SK-N-SH treated with all-trans-retinoic acid at 6 μM for 48 hours (cell line): ENCODE data around the gene THADA.

Experiments used
- ATAC-seq: fragments of 200-7000 bp; cut with Tn5 transposase; 3 replicates; pipeline ENCODE4 v1.9.1; 2020; ENCODE audit warnings: mild to moderate bottlenecking, moderate library complexity
- ARNTL ChIP-seq: fragments of 450-650 bp; formaldehyde crosslinking; IDR thresholded peaks from 2 replicates; pipeline ENCODE4 v1.5.0; 2020; ENCODE audit warnings: low read depth, mild to moderate bottlenecking, moderate library complexity, borderline replicate concordance
- BACH2 ChIP-seq: fragments of 250-450 bp; sonication (Bioruptor Pico); IDR thresholded peaks from 2 replicates; pipeline ENCODE4 v1.9.0; 2021; ENCODE audit warnings: mild to moderate bottlenecking, borderline replicate concordance
- CSDC2 ChIP-seq: fragments of 250-450 bp; sonication (Bioruptor Pico); IDR thresholded peaks from 2 replicates; pipeline ENCODE4 v1.5.0; 2020; ENCODE audit warnings: mild to moderate bottlenecking, moderate library complexity
- ESRRG ChIP-seq: fragments of 250-450 bp; sonication (Bioruptor Pico); IDR thresholded peaks from 2 replicates; pipeline ENCODE4 v1.6.1; 2021; ENCODE audit warnings: mild to moderate bottlenecking
- GLIS3 ChIP-seq: fragments of 250-450 bp; sonication (Bioruptor Pico); IDR thresholded peaks from 2 replicates; pipeline ENCODE4 v1.5.0; 2020; ENCODE audit warnings: mild to moderate bottlenecking, moderate library complexity
- ISL1 ChIP-seq: fragments of 250-450 bp; sonication (Bioruptor Pico); IDR thresholded peaks from 2 replicates; pipeline ENCODE4 v2.1.2; 2022; ENCODE audit warnings: mild to moderate bottlenecking, moderate library complexity
- OSR1 ChIP-seq: fragments of 250-450 bp; sonication (Bioruptor Pico); IDR thresholded peaks from 2 replicates; pipeline ENCODE4 v1.8.0; 2022; ENCODE audit warnings: moderate library complexity, mild to moderate bottlenecking, inconsistent platforms
- PATZ1 ChIP-seq: fragments of 250-450 bp; sonication (Bioruptor Pico); IDR thresholded peaks from 2 replicates; pipeline ENCODE4 v1.8.0; 2020; ENCODE audit warnings: mild to moderate bottlenecking, moderate library complexity, borderline replicate concordance
- PPARA ChIP-seq: fragments of 250-450 bp; sonication (Bioruptor Pico); IDR thresholded peaks from 2 replicates; pipeline ENCODE4 v1.5.0; 2020; ENCODE audit warnings: mild to moderate bottlenecking, borderline replicate concordance
- RARB ChIP-seq: fragments of 250-450 bp; sonication (Bioruptor Pico); IDR thresholded peaks from 2 replicates; pipeline ENCODE4 v1.8.0; 2021; ENCODE audit warnings: mild to moderate bottlenecking, moderate library complexity
- SNAI2 ChIP-seq: fragments of 250-450 bp; sonication (Bioruptor Pico); IDR thresholded peaks from 2 replicates; pipeline ENCODE4 v1.5.0; 2020; ENCODE audit warnings: mild to moderate bottlenecking, moderate library complexity
- TOX ChIP-seq: fragments of 250-450 bp; sonication (Bioruptor Pico); IDR thresholded peaks from 2 replicates; pipeline ENCODE4 v1.8.0; 2021; ENCODE audit warnings: mild to moderate bottlenecking, moderate library complexity, borderline replicate concordance
- ZC3H10 ChIP-seq: fragments of 250-450 bp; sonication (Bioruptor Pico); IDR thresholded peaks from 2 replicates; pipeline ENCODE4 v1.5.1; 2021; ENCODE audit warnings: mild to moderate bottlenecking, moderate library complexity
- ZFP3 ChIP-seq: fragments of 250-450 bp; sonication (Bioruptor Pico); IDR thresholded peaks from 2 replicates; pipeline ENCODE4 v1.5.0; 2020; ENCODE audit warnings: mild to moderate bottlenecking, moderate library complexity
- ZFP30 ChIP-seq: fragments of 450-650 bp; formaldehyde crosslinking; IDR thresholded peaks from 2 replicates; pipeline ENCODE4 v1.5.0; 2022; ENCODE audit warnings: mild to moderate bottlenecking, moderate library complexity
- ZNF565 ChIP-seq: fragments of 450-650 bp; formaldehyde crosslinking; conservative IDR thresholded peaks from 2 replicates; pipeline ENCODE4 v1.5.0; 2020; ENCODE audit warnings: low read depth, mild to moderate bottlenecking, moderate library complexity
- ZNF70 ChIP-seq: fragments of 450-650 bp; formaldehyde crosslinking; IDR thresholded peaks from 2 replicates; pipeline ENCODE4 v1.5.0; 2020; ENCODE audit warnings: mild to moderate bottlenecking, moderate library complexity
- ZNF8 ChIP-seq: fragments of 450-650 bp; formaldehyde crosslinking; IDR thresholded peaks from 2 replicates; pipeline ENCODE4 v1.5.0; 2020; ENCODE audit warnings: mild to moderate bottlenecking, moderate library complexity
- TF ChIP-seq, protein P1 (sequence below): fragments of 250-450 bp; sonication (Bioruptor Pico); IDR thresholded peaks from 2 replicates; pipeline ENCODE4 v1.5.0; 2020; ENCODE audit warnings: mild to moderate bottlenecking, moderate library complexity
- TF ChIP-seq, protein P2 (sequence below): fragments of 250-450 bp; sonication (Bioruptor Pico); IDR thresholded peaks from 2 replicates; pipeline ENCODE4 v1.5.1; 2020; ENCODE audit warnings: low read depth, mild to moderate bottlenecking, moderate library complexity
- TF ChIP-seq, protein P3 (sequence below): fragments of 250-450 bp; sonication (Bioruptor Pico); IDR thresholded peaks from 2 replicates; pipeline ENCODE4 v1.5.1; 2021; ENCODE audit warnings: mild to moderate bottlenecking, moderate library complexity

THADA gene

DNA sequence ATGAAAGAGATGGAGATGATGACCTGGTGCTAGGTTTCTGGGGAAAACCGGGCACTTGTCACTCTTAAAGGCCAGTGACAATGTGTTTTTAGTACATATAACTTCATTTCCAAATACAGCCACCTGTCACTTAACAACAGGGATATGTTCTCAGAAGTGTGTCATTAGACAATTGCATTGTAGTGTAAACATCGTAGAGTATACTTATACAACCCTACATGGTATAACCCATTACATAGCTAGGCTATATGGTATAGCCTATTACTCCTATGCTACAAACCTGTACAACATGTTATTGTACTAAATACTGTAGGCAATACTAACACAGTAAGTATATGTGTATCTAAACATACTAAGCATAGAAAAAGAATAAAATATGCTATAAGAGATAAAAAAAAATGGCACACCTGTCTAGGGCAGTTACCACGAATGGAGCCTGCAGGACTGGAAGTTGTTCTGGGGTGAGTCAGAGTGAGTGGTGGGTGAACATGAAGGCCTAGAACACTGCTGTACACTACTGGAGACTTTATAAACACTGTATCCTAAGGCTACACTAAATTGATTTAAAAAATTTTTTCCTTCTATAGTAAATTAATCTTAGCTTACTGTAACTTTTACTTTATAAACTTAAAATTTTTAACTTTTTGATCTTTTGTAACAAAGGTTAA, 123.2 kb downstream of the THADA start:
- TF ChIP-seq, protein P1, sequence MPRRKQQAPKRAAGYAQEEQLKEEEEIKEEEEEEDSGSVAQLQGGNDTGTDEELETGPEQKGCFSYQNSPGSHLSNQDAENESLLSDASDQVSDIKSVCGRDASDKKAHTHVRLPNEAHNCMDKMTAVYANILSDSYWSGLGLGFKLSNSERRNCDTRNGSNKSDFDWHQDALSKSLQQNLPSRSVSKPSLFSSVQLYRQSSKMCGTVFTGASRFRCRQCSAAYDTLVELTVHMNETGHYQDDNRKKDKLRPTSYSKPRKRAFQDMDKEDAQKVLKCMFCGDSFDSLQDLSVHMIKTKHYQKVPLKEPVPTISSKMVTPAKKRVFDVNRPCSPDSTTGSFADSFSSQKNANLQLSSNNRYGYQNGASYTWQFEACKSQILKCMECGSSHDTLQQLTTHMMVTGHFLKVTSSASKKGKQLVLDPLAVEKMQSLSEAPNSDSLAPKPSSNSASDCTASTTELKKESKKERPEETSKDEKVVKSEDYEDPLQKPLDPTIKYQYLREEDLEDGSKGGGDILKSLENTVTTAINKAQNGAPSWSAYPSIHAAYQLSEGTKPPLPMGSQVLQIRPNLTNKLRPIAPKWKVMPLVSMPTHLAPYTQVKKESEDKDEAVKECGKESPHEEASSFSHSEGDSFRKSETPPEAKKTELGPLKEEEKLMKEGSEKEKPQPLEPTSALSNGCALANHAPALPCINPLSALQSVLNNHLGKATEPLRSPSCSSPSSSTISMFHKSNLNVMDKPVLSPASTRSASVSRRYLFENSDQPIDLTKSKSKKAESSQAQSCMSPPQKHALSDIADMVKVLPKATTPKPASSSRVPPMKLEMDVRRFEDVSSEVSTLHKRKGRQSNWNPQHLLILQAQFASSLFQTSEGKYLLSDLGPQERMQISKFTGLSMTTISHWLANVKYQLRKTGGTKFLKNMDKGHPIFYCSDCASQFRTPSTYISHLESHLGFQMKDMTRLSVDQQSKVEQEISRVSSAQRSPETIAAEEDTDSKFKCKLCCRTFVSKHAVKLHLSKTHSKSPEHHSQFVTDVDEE: no peak
- no peak for ATAC-seq

DNA sequence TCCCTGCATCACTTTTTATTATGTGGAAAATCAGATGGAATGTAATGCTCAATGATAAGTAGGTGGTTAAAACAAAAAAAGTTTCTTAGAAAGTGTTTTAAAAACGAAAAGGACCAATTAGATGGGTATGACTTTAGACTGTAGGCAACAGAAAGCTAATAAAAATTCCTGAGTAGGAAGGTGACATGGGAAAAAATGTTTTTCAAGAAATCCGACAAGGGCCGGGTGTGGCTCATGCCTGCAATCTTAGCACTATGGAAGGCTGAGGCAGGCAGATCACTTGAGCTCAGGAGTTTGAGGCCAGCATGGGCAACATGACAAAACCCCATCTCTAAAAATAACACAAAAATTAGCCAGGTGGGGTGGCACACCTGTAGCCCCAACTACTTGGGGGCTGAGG, 126.1 kb downstream of the THADA start:
- TF ChIP-seq, protein P1: no peak
- TF ChIP-seq CSDC2: no peak
- TF ChIP-seq, protein P2, sequence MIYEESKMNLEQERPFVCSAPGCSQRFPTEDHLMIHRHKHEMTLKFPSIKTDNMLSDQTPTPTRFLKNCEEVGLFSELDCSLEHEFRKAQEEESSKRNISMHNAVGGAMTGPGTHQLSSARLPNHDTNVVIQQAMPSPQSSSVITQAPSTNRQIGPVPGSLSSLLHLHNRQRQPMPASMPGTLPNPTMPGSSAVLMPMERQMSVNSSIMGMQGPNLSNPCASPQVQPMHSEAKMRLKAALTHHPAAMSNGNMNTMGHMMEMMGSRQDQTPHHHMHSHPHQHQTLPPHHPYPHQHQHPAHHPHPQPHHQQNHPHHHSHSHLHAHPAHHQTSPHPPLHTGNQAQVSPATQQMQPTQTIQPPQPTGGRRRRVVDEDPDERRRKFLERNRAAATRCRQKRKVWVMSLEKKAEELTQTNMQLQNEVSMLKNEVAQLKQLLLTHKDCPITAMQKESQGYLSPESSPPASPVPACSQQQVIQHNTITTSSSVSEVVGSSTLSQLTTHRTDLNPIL (CRISPR knock-in tag): no peak
- TF ChIP-seq ARNTL: no peak
- no peak for TF ChIP-seq ZFP3
- TF ChIP-seq PPARA: no peak
- no peak for TF ChIP-seq RARB (CRISPR knock-in tag)
- TF ChIP-seq ZNF8: no peak
- TF ChIP-seq ZNF565: no peak
- no peak for ATAC-seq

GRCh38 chr2:43469094-43469493, 126.7 kb downstream of the THADA start:
- TF ChIP-seq TOX (CRISPR knock-in tag) (no peak), ISL1 (CRISPR knock-in tag) (no peak), SNAI2 (CRISPR knock-in tag) (no peak), CSDC2 (no peak), OSR1 (no peak), ESRRG (no peak), RARB (CRISPR knock-in tag) (no peak), BACH2 (CRISPR knock-in tag) (no peak), ARNTL (no peak), PATZ1 (CRISPR knock-in tag) (no peak), ZNF70 (no peak), PPARA (no peak), ZNF8 (no peak), GLIS3 (CRISPR knock-in tag) (no peak), ZC3H10 (CRISPR knock-in tag) (no peak), ZFP30 (CRISPR knock-in tag) (no peak)
- TF ChIP-seq, protein P1: no peak
- TF ChIP-seq, protein P3, sequence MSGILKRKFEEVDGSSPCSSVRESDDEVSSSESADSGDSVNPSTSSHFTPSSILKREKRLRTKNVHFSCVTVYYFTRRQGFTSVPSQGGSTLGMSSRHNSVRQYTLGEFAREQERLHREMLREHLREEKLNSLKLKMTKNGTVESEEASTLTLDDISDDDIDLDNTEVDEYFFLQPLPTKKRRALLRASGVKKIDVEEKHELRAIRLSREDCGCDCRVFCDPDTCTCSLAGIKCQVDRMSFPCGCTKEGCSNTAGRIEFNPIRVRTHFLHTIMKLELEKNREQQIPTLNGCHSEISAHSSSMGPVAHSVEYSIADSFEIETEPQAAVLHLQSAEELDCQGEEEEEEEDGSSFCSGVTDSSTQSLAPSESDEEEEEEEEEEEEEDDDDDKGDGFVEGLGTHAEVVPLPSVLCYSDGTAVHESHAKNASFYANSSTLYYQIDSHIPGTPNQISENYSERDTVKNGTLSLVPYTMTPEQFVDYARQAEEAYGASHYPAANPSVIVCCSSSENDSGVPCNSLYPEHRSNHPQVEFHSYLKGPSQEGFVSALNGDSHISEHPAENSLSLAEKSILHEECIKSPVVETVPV (CRISPR knock-in tag): no peak
- TF ChIP-seq, protein P2 (CRISPR knock-in tag): no peak
- no peak for ATAC-seq
